Measurements from ENCODE around the gene KIAA1549.

The KIAA1549 gene

GRCh38 chr7:138974675-138975292 is 6.4 kb downstream of the KIAA1549 start:
- no peak for DNase-seq

GRCh38 chr7:138974103-138974502 is 7.1 kb downstream of the KIAA1549 start:
- no peak for DNase-seq

GRCh38 chr7:138970952-138971351 is 10.2 kb downstream of the KIAA1549 start:
- no peak for DNase-seq

- DNase-seq, result no peak
Measured at GRCh38 chr7:138970446-138970845, 10.7 kb downstream of the KIAA1549 start.

GRCh38 chr7:138967159-138967558 is 14.0 kb downstream of the KIAA1549 start:
- DNase-seq, result no peak

- DNase-seq, result no peak
Measured at GRCh38 chr7:138964624-138965436, 16.4 kb downstream of the KIAA1549 start.

GRCh38 chr7:138963675-138964074 is 17.5 kb downstream of the KIAA1549 start:
- DNase-seq, result no peak

- DNase-seq, result no peak
Measured at GRCh38 chr7:138962561-138963270, 18.5 kb downstream of the KIAA1549 start.

- DNase-seq, result no peak
Measured at GRCh38 chr7:138961159-138961558, 20.0 kb downstream of the KIAA1549 start.

GRCh38 chr7:138958391-138958956 is 22.7 kb downstream of the KIAA1549 start:
- no peak for DNase-seq

GRCh38 chr7:138957753-138958390 is 23.3 kb downstream of the KIAA1549 start:
- no peak for DNase-seq

GRCh38 chr7:138957217-138957616 is 24.0 kb downstream of the KIAA1549 start:
- no peak for DNase-seq

- DNase-seq, result no peak
Measured at GRCh38 chr7:138954545-138955475, 26.4 kb downstream of the KIAA1549 start.

- DNase-seq, result no peak
Measured at GRCh38 chr7:138952791-138953190, 28.4 kb downstream of the KIAA1549 start.

- DNase-seq, result no peak
Measured at GRCh38 chr7:138951953-138952352, 29.2 kb downstream of the KIAA1549 start.

- no peak for DNase-seq
Measured at GRCh38 chr7:138949421-138950088, 31.6 kb downstream of the KIAA1549 start.

- no peak for DNase-seq
Measured at GRCh38 chr7:138948403-138948802, 32.8 kb downstream of the KIAA1549 start.

GRCh38 chr7:138945821-138946220 is 35.4 kb downstream of the KIAA1549 start:
- no peak for DNase-seq

GRCh38 chr7:138945154-138945553 is 36.0 kb downstream of the KIAA1549 start:
- DNase-seq, result no peak

- DNase-seq, result no peak
Measured at GRCh38 chr7:138944592-138944991, 36.6 kb downstream of the KIAA1549 start.

GRCh38 chr7:138943061-138943460 is 38.1 kb downstream of the KIAA1549 start:
- DNase-seq, result no peak

Measured in activated CD4-positive, alpha-beta T cell treated with anti-CD3 and anti-CD28 coated beads, Interleukin-2, amount 50 U/mL, for 48 hours (primary cell).